A549 (cell line): ENCODE measurements around the gene TXK. TPM values are rescaled to one million over a fixed set of nuclear protein-coding genes. Genes with fewer than 3 reads are reported as not detected.
A peak's percentile ranks its signal among the peaks of the same experiment; 100 is the strongest.

ENCODE experiments used
- ATAC-seq, 2 experiments: fragments of 200-7000 bp in 1 of 2; fragments of >200 bp in 1 of 2; cut with Nextera tagmentation in 1 of 2; cut with Tn5 transposase in 1 of 2; 3 replicates each; pipeline versions ENCODE4 v1.8.0 to v1.9.1; 2018 to 2020; ENCODE audit warnings: mild to moderate bottlenecking in 1 of 2, moderate library complexity in 1 of 2
- CTCF ChIA-PET: fragments of 300-600 bp; sonication (Branson Sonifier 250); formaldehyde crosslinking; extraction: SDS; loops from one replicate; lab custom pipeline; 2021; ENCODE audit warnings: antibody characterized with exemption, inconsistent platforms; lab: Yijun Ruan, JAX
- POLR2A ChIA-PET: fragments of 350-600 bp; formaldehyde crosslinking; extraction: SDS; loops from one replicate; lab custom pipeline; 2021; ENCODE audit warnings: antibody characterized with exemption, inconsistent platforms; lab: Yijun Ruan, JAX
- DNase-seq, 2 experiments: peaks; one replicate each; pipeline versions ENCODE4 v3.0.0 to v3.0.0-alpha.2; 2011 to 2016; ENCODE audit warnings: low read depth in 1 of 2, low spot score in 1 of 2
- FAIRE-seq: peaks from 2 replicates; lab custom pipeline; 2011; peaks lifted over from hg19 to GRCh38; lab: Jason Lieb, UNC
- H3K27ac ChIP-seq, 2 experiments: fragments of >200 bp; sonication (Bioruptor Twin); formaldehyde crosslinking; 3 replicates each; pipeline ENCODE4 v1.5.1; 2016 to 2017
- H3K4me1 ChIP-seq: fragments of >200 bp; sonication (Bioruptor Twin); formaldehyde crosslinking; 3 replicates; pipeline ENCODE4 v1.6.1; 2016
- H3K4me2 ChIP-seq: fragments of >200 bp; sonication (Bioruptor Twin); formaldehyde crosslinking; 3 replicates; pipeline ENCODE4 v1.6.1; 2016
- H3K4me3 ChIP-seq: fragments of >200 bp; sonication (Bioruptor Twin); formaldehyde crosslinking; 3 replicates; pipeline ENCODE4 v1.5.1; 2016
- H3K9me3 ChIP-seq: fragments of >200 bp; sonication (Bioruptor Twin); formaldehyde crosslinking; 3 replicates; pipeline ENCODE4 v1.6.1; 2016
- BHLHE40 ChIP-seq: IDR thresholded peaks from 2 replicates; pipeline ENCODE4 v1.6.1; 2012; ENCODE audit warnings: low read depth, low read length, inconsistent platforms
- CHD2 ChIP-seq: fragments of 150-350 bp; IDR thresholded peaks from 2 replicates; pipeline ENCODE4 v1.6.1; 2014; ENCODE audit warnings: low read length; ENCODE audit not compliant: partially characterized antibody
- CTCF ChIP-seq: fragments of >200 bp; sonication (Bioruptor Twin); formaldehyde crosslinking; IDR thresholded peaks from 3 replicates; pipeline ENCODE4 v1.5.1; 2016
- EHF ChIP-seq: fragments of 250-450 bp; sonication (Bioruptor Pico); IDR thresholded peaks from 2 replicates; pipeline ENCODE4 v1.5.0; 2020; ENCODE audit warnings: mild to moderate bottlenecking
- EHMT2 ChIP-seq: fragments of 200-600 bp; sonication (generic); IDR thresholded peaks from 2 replicates; pipeline ENCODE4 v1.6.1; 2016; ENCODE audit warnings: antibody characterized with exemption, low read depth, mild to moderate bottlenecking, moderate library complexity
- EP300 ChIP-seq, 2 experiments: fragments of >200 bp; sonication (Bioruptor Twin); formaldehyde crosslinking; IDR thresholded peaks; 2 replicates in 1 of 2; 3 replicates in 1 of 2; pipeline ENCODE4 v1.6.1; 2016 to 2017
- HEYL ChIP-seq: fragments of 250-450 bp; sonication (Bioruptor Pico); IDR thresholded peaks from 2 replicates; pipeline ENCODE4 v1.8.0; 2021; ENCODE audit warnings: mild to moderate bottlenecking, moderate library complexity
- HOXA7 ChIP-seq: fragments of 250-450 bp; sonication (Bioruptor Pico); IDR thresholded peaks from 2 replicates; pipeline ENCODE4 v1.5.0; 2020; ENCODE audit warnings: mild to moderate bottlenecking, moderate library complexity
- HOXB13 ChIP-seq: fragments of 250-450 bp; sonication (Bioruptor Pico); IDR thresholded peaks from 2 replicates; pipeline ENCODE4 v1.5.0; 2020; ENCODE audit warnings: low read depth, mild to moderate bottlenecking, moderate library complexity
- JUN ChIP-seq, 2 experiments: fragments of >200 bp; sonication (Bioruptor Twin); formaldehyde crosslinking; IDR thresholded peaks; 2 replicates in 1 of 2; 3 replicates in 1 of 2; pipeline ENCODE4 v1.6.1; 2016 to 2017
- KDM1A ChIP-seq: fragments of 200-600 bp; sonication (generic); IDR thresholded peaks from 2 replicates; pipeline ENCODE4 v1.6.1; 2016; ENCODE audit warnings: low read depth, mild to moderate bottlenecking
- MAX ChIP-seq: IDR thresholded peaks from 2 replicates; pipeline ENCODE4 v1.6.1; 2012
- MYC ChIP-seq: IDR thresholded peaks from 2 replicates; pipeline ENCODE4 v1.6.1; 2012; ENCODE audit warnings: mild to moderate bottlenecking, inconsistent platforms, low read length, improper control_type of control experiment, borderline replicate concordance
- NFE2L2 ChIP-seq: fragments of 150-350 bp; conservative IDR thresholded peaks from 2 replicates; pipeline ENCODE4 v1.6.1; 2014; ENCODE audit warnings: low read length
- PBX3 ChIP-seq: IDR thresholded peaks from 2 replicates; pipeline ENCODE4 v1.6.1; 2012
- POLR2A ChIP-seq: IDR thresholded peaks from 2 replicates; pipeline ENCODE4 v1.6.1; 2012; ENCODE audit warnings: mild to moderate bottlenecking, low read length
- RAD21 ChIP-seq, 2 experiments: fragments of >200 bp in 1 of 2; sonication (Bioruptor Twin) in 1 of 2; formaldehyde crosslinking in 1 of 2; IDR thresholded peaks in 1 of 2; conservative IDR thresholded peaks in 1 of 2; 2 replicates in 1 of 2; 3 replicates in 1 of 2; pipeline ENCODE4 v1.6.1; 2012 to 2018; ENCODE audit warnings: inconsistent platforms in 1 of 2
- RNF2 ChIP-seq: fragments of 200-600 bp; sonication (generic); IDR thresholded peaks from 2 replicates; pipeline ENCODE4 v1.6.1; 2016; ENCODE audit warnings: low read depth, mild to moderate bottlenecking, antibody characterized with exemption, moderate library complexity, borderline replicate concordance
- SMC3 ChIP-seq: fragments of >200 bp; sonication (Bioruptor Twin); formaldehyde crosslinking; IDR thresholded peaks from 3 replicates; pipeline ENCODE4 v1.6.1; 2018; ENCODE audit warnings: inconsistent platforms
- WGBS: methylation state at CpG from one replicate; pipeline ENCODE4 v1.1.6; 2017; ENCODE audit errors: missing lambda C conversion rate; 5-methylcytosine and 5-hydroxymethylcytosine counted together
- polyA plus RNA-seq, 4 experiments: library from polyadenylated mRNA; depleted of rRNA in 3 of 4; stranded (reverse); fragments of >200 nt; fragmentation: RNase III in 1 of 4; extraction: RNeasy Plus Mini Kit Qiagen cat#74134 plus additional on column Dnase treatment in 1 of 4; gene quantifications; 2 replicates in 3 of 4; 3 replicates in 1 of 4; pipeline ENCODE4 v1.2.3, GENCODE V29; 2011 to 2017

The TXK gene
- polyA plus RNA-seq, 2 of the 4 experiments (the other 2 are of a cell fraction) = 0.06 to 0.14 TPM

- no peak for DNase-seq
- no peaks in the 10 kb centered on the region for H3K9me3 ChIP-seq
- H3K4me1 ChIP-seq = no peaks in the 10 kb centered on the region
- ChIA-PET POLR2A (no interaction called here), CTCF (interaction anchor here (1.9 kb wide), 1 partner anchor 17 kb away, joined by 9 read pairs; no protein-coding TSS in a partner anchor)
- no peak overlapping the region for H3K4me3 ChIP-seq
- no peak for ATAC-seq
- no peak overlapping the region for H3K4me2 ChIP-seq
- no peak overlapping the region for H3K27ac ChIP-seq
- FAIRE-seq = no peak
- 5% methylated on average over 1 of the region's 1 CpG for WGBS
- no peak for TF ChIP-seq EHF (CRISPR knock-in tag)
- no peak for TF ChIP-seq KDM1A
- no peak for TF ChIP-seq NFE2L2
- no peak for TF ChIP-seq CHD2
These were observed 23.5 kb downstream of the TXK start for GRCh38 chr4:48110452-48110978.

- DNase-seq (peak; percentile 33 to 59), FAIRE-seq (no peak), ATAC-seq (peak; percentile 85 to 86; a peak in 5 of 6 replicates)
- no peak overlapping the region for H3K4me2 ChIP-seq
- POLR2A ChIA-PET = no interaction called here
- no peaks in the 10 kb centered on the region for H3K9me3 ChIP-seq
- 29% methylated on average over 5 of the region's 5 CpGs for WGBS
- H3K4me3 ChIP-seq = no peak overlapping the region
- H3K4me1 ChIP-seq = no peaks in the 10 kb centered on the region
- no peak for TF ChIP-seq MYC
- TF ChIP-seq EHMT2 = no peak
- TF ChIP-seq CTCF = peak; percentile 49
- no peak for TF ChIP-seq HEYL (CRISPR knock-in tag)
- TF ChIP-seq MAX = no peak
- TF ChIP-seq EP300 (IDR thresholded peaks at IDR 0.05) = no peak
- peak; percentile 12 to 39; a peak in 1 of 5 replicates for TF ChIP-seq RAD21 (conservative IDR thresholded peaks at IDR 0.05 in 1 of 2, IDR thresholded peaks at IDR 0.05 in 1 of 2)
- no peak for TF ChIP-seq NFE2L2
- no peak for TF ChIP-seq BHLHE40
- no peak for TF ChIP-seq PBX3
- TF ChIP-seq SMC3 = 0 out of 3 replicates have a peak, but pooled peaks have one; percentile 24
- no peak for TF ChIP-seq POLR2A
- no peak for TF ChIP-seq JUN (IDR thresholded peaks at IDR 0.05)
- no peak for TF ChIP-seq HOXA7 (CRISPR knock-in tag)
- TF ChIP-seq HOXB13 (CRISPR knock-in tag) = no peak
- no peak for TF ChIP-seq RNF2
- TF ChIP-seq, all 56 proteins: peak for 3
- no peak overlapping the region for H3K27ac ChIP-seq
- CTCF ChIA-PET = interaction anchor here (0.6 to 1.9 kb wide), 8 partner anchors 8 to 437 kb away, joined by 3 to 9 read pairs (median 4); no protein-coding TSS in a partner anchor
These were observed 24.4 kb downstream of the TXK start for GRCh38 chr4:48109413-48110263.
